Measurements from ENCODE around the gene METTL2B.
"Not testable (repeated sequence)": the region's sequence is repeated elsewhere in the genome, so short reads cannot be mapped to it uniquely, and the experiment has no call there.

GRCh38 chr7:128466871-128467270 is 9.7 kb upstream of the METTL2B start:
- not testable (repeated sequence) for TF ChIP-seq EZH2 (IDR thresholded peaks at IDR 0.05; ENCODE audit: low read length, missing control alignments); CTCF (conservative IDR thresholded peaks at IDR 0.05 in 1 of 2, IDR thresholded peaks at IDR 0.05 in 1 of 2; ENCODE audit: low read depth in 1 of 2, low read length in 2 of 2)

All from fibroblast of lung (primary cell).